HT1080 (cell line): Measurements from ENCODE around the gene ATP10A. TPM values are rescaled to one million over a fixed set of nuclear protein-coding genes. Genes with fewer than 3 reads are reported as not detected.
"Not testable (repeated sequence)": the region's sequence is repeated elsewhere in the genome, so short reads cannot be mapped to it uniquely, and the experiment has no call there.

ENCODE experiments used
- DNase-seq: peaks from one replicate; pipeline ENCODE4 v3.0.0-alpha.2; 2015; ENCODE audit warnings: low read depth
- total RNA-seq: library from RNA; depleted of rRNA; stranded (reverse); fragments of >200 nt; shearing (Covaris generic); gene quantifications from 2 replicates; pipeline ENCODE4 v1.2.3, GENCODE V29; 2014

The ATP10A gene
- total RNA-seq, 1 experiment from 2014 or later: 6.2 TPM

- no peak for DNase-seq
Observed at GRCh38 chr15:25667829-25668228, 195.3 kb downstream of the ATP10A start.

- no peak for DNase-seq
Observed at GRCh38 chr15:25665913-25666312, 197.2 kb downstream of the ATP10A start.

- DNase-seq: peak; percentile 62
Observed at GRCh38 chr15:25664761-25665160, 198.4 kb downstream of the ATP10A start.

GRCh38 chr15:25663515-25663914, 199.6 kb downstream of the ATP10A start:
- DNase-seq: no peak

- DNase-seq: no peak
Observed at GRCh38 chr15:25661898-25662297, 201.2 kb downstream of the ATP10A start.

GRCh38 chr15:25659251-25659650, 203.9 kb downstream of the ATP10A start:
- no peak for DNase-seq

GRCh38 chr15:25658560-25658959, 204.6 kb downstream of the ATP10A start:
- no peak for DNase-seq

GRCh38 chr15:25655207-25655948, 207.7 kb downstream of the ATP10A start:
- no peak for DNase-seq

- no peak for DNase-seq
Observed at GRCh38 chr15:25653371-25653770, 209.8 kb downstream of the ATP10A start.

GRCh38 chr15:25652704-25653103, 210.4 kb downstream of the ATP10A start:
- DNase-seq: peak; percentile 17

- no peak for DNase-seq
Observed at GRCh38 chr15:25649390-25649789, 213.7 kb downstream of the ATP10A start.

GRCh38 chr15:25643120-25643519, 220.0 kb downstream of the ATP10A start:
- no peak for DNase-seq

- DNase-seq: no peak
Observed at GRCh38 chr15:25641762-25642161, 221.4 kb downstream of the ATP10A start.

- no peak for DNase-seq
Observed at GRCh38 chr15:25641361-25641760, 221.8 kb downstream of the ATP10A start.

- DNase-seq: not testable (repeated sequence)
Observed at GRCh38 chr15:25640959-25641358, 222.2 kb downstream of the ATP10A start.

- no peak for DNase-seq
Observed at GRCh38 chr15:25640381-25640780, 222.7 kb downstream of the ATP10A start.

- not testable (repeated sequence) for DNase-seq
Observed at GRCh38 chr15:25636486-25636885, 226.6 kb downstream of the ATP10A start.

- peak; percentile 23 for DNase-seq
Observed at GRCh38 chr15:25635191-25635590, 227.9 kb downstream of the ATP10A start.

GRCh38 chr15:25633862-25634261, 229.3 kb downstream of the ATP10A start:
- no peak for DNase-seq

GRCh38 chr15:25631971-25632370, 231.2 kb downstream of the ATP10A start:
- DNase-seq: no peak
